Activated CD8-positive, alpha-beta memory T cell treated with anti-CD3 and anti-CD28 coated beads for 24 hours (primary cell): Measurements from ENCODE around the gene C18orf63.

Experiments
- DNase-seq: peaks from one replicate; pipeline ENCODE4 v3.0.0-alpha.2; 2020

C18orf63 gene

GRCh38 chr18:74331404-74331803 lies 15.8 kb downstream of the C18orf63 start:
- no peak for DNase-seq

GRCh38 chr18:74333091-74333490 lies 17.5 kb downstream of the C18orf63 start:
- no peak for DNase-seq

- DNase-seq: no peak
These were observed 18.7 kb downstream of the C18orf63 start for GRCh38 chr18:74334242-74334893.

GRCh38 chr18:74336656-74337055 lies 21.0 kb downstream of the C18orf63 start:
- no peak for DNase-seq

- no peak for DNase-seq
These were observed 21.7 kb downstream of the C18orf63 start for GRCh38 chr18:74337155-74337911.

- DNase-seq: no peak
These were observed 22.3 kb downstream of the C18orf63 start for GRCh38 chr18:74337912-74338309.

GRCh38 chr18:74342416-74343043 lies 26.9 kb downstream of the C18orf63 start:
- no peak for DNase-seq

- DNase-seq: no peak
These were observed 30.6 kb downstream of the C18orf63 start for GRCh38 chr18:74346206-74346605.

GRCh38 chr18:74348581-74348980 lies 32.9 kb downstream of the C18orf63 start:
- no peak for DNase-seq

- DNase-seq: no peak
These were observed 35.7 kb downstream of the C18orf63 start for GRCh38 chr18:74351354-74351753.

GRCh38 chr18:74353169-74353775 lies 37.6 kb downstream of the C18orf63 start:
- no peak for DNase-seq

- DNase-seq: no peak
These were observed 41.3 kb downstream of the C18orf63 start for GRCh38 chr18:74356959-74357358.

- DNase-seq: no peak
These were observed 45.4 kb downstream of the C18orf63 start for GRCh38 chr18:74360852-74361655.

GRCh38 chr18:74367905-74368304 lies 52.3 kb downstream of the C18orf63 start:
- no peak for DNase-seq

- peak; percentile 59 for DNase-seq
These were observed 53.5 kb downstream of the C18orf63 start for GRCh38 chr18:74368901-74369705.

GRCh38 chr18:74370115-74370514 lies 54.5 kb downstream of the C18orf63 start:
- peak; percentile 52 for DNase-seq

GRCh38 chr18:74373428-74373827 lies 57.8 kb downstream of the C18orf63 start:
- DNase-seq: peak; percentile 54

- peak; percentile 35 for DNase-seq
These were observed 60.4 kb downstream of the C18orf63 start for GRCh38 chr18:74375999-74376398.

GRCh38 chr18:74376523-74376922 lies 60.9 kb downstream of the C18orf63 start:
- DNase-seq: peak; percentile 30

- no peak for DNase-seq
These were observed 62.1 kb downstream of the C18orf63 start for GRCh38 chr18:74377776-74378175.

- DNase-seq: peak; percentile 56
These were observed 62.6 kb downstream of the C18orf63 start for GRCh38 chr18:74378179-74378682.

- peak; percentile 30 for DNase-seq
These were observed 65.3 kb downstream of the C18orf63 start for GRCh38 chr18:74380916-74381315.
